Anterior cingulate cortex (tissue), 58 donors: ENCODE results near the gene ALKBH3.
A peak's percentile ranks its signal among the peaks of the same experiment; 100 is the strongest.

ENCODE experiments used
- DNase-seq, 58 donors: peaks; one replicate each; lab custom pipeline; 2025; lab: John Stamatoyannopoulos, UW

ALKBH3 gene

GRCh38 chr11:43934601-43935423 lies 54.2 kb downstream of the ALKBH3 start:
- DNase-seq = no peak

- no peak for DNase-seq
Observed at GRCh38 chr11:43935424-43935979, 54.9 kb downstream of the ALKBH3 start.

- DNase-seq = no peak
Observed at GRCh38 chr11:43936076-43936475, 55.4 kb downstream of the ALKBH3 start.

GRCh38 chr11:43937434-43938411 lies 57.1 kb downstream of the ALKBH3 start:
- DNase-seq = no peak

GRCh38 chr11:43941257-43941994 lies 60.8 kb downstream of the ALKBH3 start:
- DNase-seq = no peak

- DNase-seq = peak in 25 of 58 donors; percentile 10 to 72 (median 23)
Observed at GRCh38 chr11:43942662-43943371, 62.2 kb downstream of the ALKBH3 start.

GRCh38 chr11:43943372-43943930 lies 62.8 kb downstream of the ALKBH3 start:
- peak in 3 of 58 donors; percentile 41 to 58 (median 55) for DNase-seq

- peak in 3 of 58 donors; percentile 10 to 34 (median 20) for DNase-seq
Observed at GRCh38 chr11:43943931-43944751, 63.5 kb downstream of the ALKBH3 start.

- peak in 42 of 58 donors; percentile 6 to 73 (median 35) for DNase-seq
Observed at GRCh38 chr11:43944761-43945311, 64.2 kb downstream of the ALKBH3 start.

- no peak for DNase-seq
Observed at GRCh38 chr11:43947003-43947500, 66.4 kb downstream of the ALKBH3 start.

GRCh38 chr11:43947815-43948214 lies 67.2 kb downstream of the ALKBH3 start:
- no peak for DNase-seq

GRCh38 chr11:43948341-43949225 lies 68.0 kb downstream of the ALKBH3 start:
- no peak for DNase-seq

GRCh38 chr11:43950311-43950855 lies 69.8 kb downstream of the ALKBH3 start:
- no peak for DNase-seq

GRCh38 chr11:43951231-43951630 lies 70.6 kb downstream of the ALKBH3 start:
- no peak for DNase-seq

- DNase-seq = no peak
Observed at GRCh38 chr11:43952020-43952400, 71.4 kb downstream of the ALKBH3 start.
